Endothelial cell of umbilical vein (primary cell): ENCODE measurements around the gene TNFSF10. TPM values are rescaled to one million over a fixed set of nuclear protein-coding genes. Genes with fewer than 3 reads are reported as not detected.

Source experiments
- BruUV-seq: library from RNA; stranded (reverse); fragments of 400-500 nt; replicated peaks from 2 replicates; lab custom pipeline; 2021; lab: Mats Ljungman, UMichigan
- CTCF ChIA-PET: fragments of 300-600, 350-600 bp; sonication (Branson Sonifier 250); formaldehyde crosslinking; loops from one replicate; lab custom pipeline; 2021; ENCODE audit warnings: antibody characterized with exemption, inconsistent platforms; lab: Charles Lee
- POLR2A ChIA-PET: fragments of 300-600, 350-600 bp; sonication (Branson Sonifier 250); formaldehyde crosslinking; loops from one replicate; lab custom pipeline; 2021; ENCODE audit warnings: antibody characterized with exemption, inconsistent platforms; lab: Charles Lee
- DNase-seq: peaks from one replicate; pipeline ENCODE4 v3.0.0-alpha.2; 2011; ENCODE audit warnings: low read depth, low spot score
- FAIRE-seq: peaks from 2 replicates; lab custom pipeline; 2011; peaks lifted over from hg19 to GRCh38; lab: Jason Lieb, UNC
- H2AFZ ChIP-seq: 2 replicates; pipeline ENCODE4 v1.6.0; 2012; ENCODE audit warnings: low read depth, low read length, control low read depth, inconsistent platforms
- H3K27ac ChIP-seq: 2 replicates; pipeline ENCODE4 v1.5.1; 2011; ENCODE audit warnings: low read depth, mild to moderate bottlenecking, control low read depth, low read length, moderate library complexity; ENCODE audit not compliant: insufficient read depth
- H3K27me3 ChIP-seq, 2 experiments: 2 replicates each; pipeline versions ENCODE4 v1.6.0 to v1.6.1; 2011; ENCODE audit warnings: low read length in 2 of 2, mixed read lengths in 1 of 2; ENCODE audit not compliant: control insufficient read depth in 2 of 2, insufficient read depth in 2 of 2
- H3K36me3 ChIP-seq, 2 experiments: 2 replicates in 1 of 2; 3 replicates in 1 of 2; pipeline ENCODE4 v1.5.1; 2011; ENCODE audit warnings: low read length in 2 of 2, mild to moderate bottlenecking in 1 of 2, moderate library complexity in 1 of 2; ENCODE audit not compliant: control insufficient read depth in 2 of 2, insufficient read depth in 2 of 2; ENCODE audit errors: extremely low read depth in 1 of 2
- H3K4me1 ChIP-seq: 3 replicates; pipeline ENCODE4 v1.5.1; 2011; ENCODE audit warnings: mild to moderate bottlenecking, low read length; ENCODE audit not compliant: control insufficient read depth, insufficient read depth; ENCODE audit errors: extremely low read depth
- H3K4me2 ChIP-seq: 2 replicates; pipeline ENCODE4 v1.6.1; 2011; ENCODE audit warnings: low read length, control low read depth, mixed read lengths; ENCODE audit not compliant: insufficient read depth
- H3K4me3 ChIP-seq, 3 experiments: fragments of 200-600 bp in 1 of 3; sonication (generic), shearing (Covaris generic) in 1 of 3; replicated peaks in 1 of 3; 2 replicates each; pipeline ENCODE4 v1.5.1; 2011 to 2016; ENCODE audit warnings: control low read depth in 3 of 3, low read length in 3 of 3, mild to moderate bottlenecking in 2 of 3, inconsistent platforms in 1 of 3, low read depth in 1 of 3, moderate library complexity in 1 of 3; ENCODE audit not compliant: insufficient read depth in 1 of 3
- H3K79me2 ChIP-seq: 2 replicates; pipeline ENCODE4 v1.6.0; 2012; ENCODE audit warnings: low read length, inconsistent platforms; ENCODE audit not compliant: control insufficient read depth, insufficient read depth
- H3K9ac ChIP-seq: replicated peaks from 2 replicates; pipeline ENCODE3; 2011; ENCODE audit warnings: low read length, control low read depth; ENCODE audit not compliant: insufficient read depth; ENCODE audit errors: extremely low read depth
- H3K9me1 ChIP-seq: replicated peaks from 3 replicates; pipeline ENCODE4 v1.6.0; 2011; ENCODE audit warnings: mild to moderate bottlenecking, low read length; ENCODE audit not compliant: control insufficient read depth, insufficient read depth; ENCODE audit errors: extremely low read depth
- H3K9me3 ChIP-seq: replicated peaks from 2 replicates; pipeline ENCODE4 v1.5.1; 2012; ENCODE audit warnings: low read length, inconsistent platforms; ENCODE audit not compliant: control insufficient read depth, insufficient read depth
- H4K20me1 ChIP-seq: replicated peaks from 2 replicates; pipeline ENCODE3; 2011; ENCODE audit warnings: mild to moderate bottlenecking, low read length; ENCODE audit not compliant: control insufficient read depth, insufficient read depth; ENCODE audit errors: extremely low read depth
- EZH2 ChIP-seq: IDR thresholded peaks from 2 replicates; pipeline ENCODE4 v1.6.1; 2012; ENCODE audit warnings: borderline replicate concordance, low read depth, mild to moderate bottlenecking, moderate library complexity, low read length, inconsistent platforms; ENCODE audit not compliant: severe bottlenecking
- FOS ChIP-seq: IDR thresholded peaks from 2 replicates; pipeline ENCODE4 v1.6.1; 2011; ENCODE audit warnings: mild to moderate bottlenecking, low read length, moderate library complexity, borderline replicate concordance; ENCODE audit not compliant: insufficient read depth
- GATA2 ChIP-seq: IDR thresholded peaks from 2 replicates; pipeline ENCODE4 v1.7.0; 2011; ENCODE audit warnings: low read depth, mild to moderate bottlenecking, moderate library complexity, mixed read lengths, low read length; ENCODE audit not compliant: insufficient read length, insufficient read depth
- JUN ChIP-seq: IDR thresholded peaks from 2 replicates; pipeline ENCODE4 v1.6.1; 2011; ENCODE audit warnings: borderline replicate concordance, low read depth; ENCODE audit not compliant: insufficient read length, insufficient read depth
- MAX ChIP-seq: IDR thresholded peaks from 2 replicates; pipeline ENCODE4 v1.6.1; 2011; ENCODE audit not compliant: insufficient read depth, insufficient read length
- MYC ChIP-seq: IDR thresholded peaks from one replicate; pipeline ENCODE4 v1.6.1; 2011; ENCODE audit warnings: mild to moderate bottlenecking, low read depth, low read length
- POLR2A ChIP-seq: IDR thresholded peaks from 2 replicates; pipeline ENCODE4 v1.6.1; 2012; ENCODE audit warnings: low read depth, mild to moderate bottlenecking, control low read depth, low read length
- POLR2AphosphoS5 ChIP-seq: IDR thresholded peaks from 2 replicates; pipeline ENCODE4 v1.6.1; 2012; ENCODE audit warnings: low read depth, mild to moderate bottlenecking, control low read depth, low read length, moderate library complexity; ENCODE audit not compliant: insufficient read depth
- dilution Hi-C: fragments of 300-500 bp; cut with MboI; formaldehyde crosslinking; loops from one replicate; pipeline ENCODE4 v1.15.0; 2019; ENCODE audit warnings: low sequenced_read_pairs; ENCODE audit not compliant: extremely low pct_ligation_motif_present
- intact Hi-C: fragments of 100-400 bp; cut with micrococcal nuclease; formaldehyde crosslinking; loops from one replicate; pipeline ENCODE4 v1.10.0; 2022
- polyA plus RNA-seq, 4 experiments: library from polyadenylated mRNA; depleted of rRNA in 3 of 4; stranded (reverse) in 3 of 4; unstranded in 1 of 4; fragments of >200 nt; gene quantifications; 2 replicates each; pipeline versions ENCODE4 v1.2.1 to v1.2.3, GENCODE V29; 2011 to 2012; ENCODE audit warnings: missing spikeins in 1 of 4
- total RNA-seq: library from RNA; stranded (reverse); gene quantifications from 2 replicates; pipeline ENCODE4 v1.2.3, GENCODE V29; 2021
- TF ChIP-seq, protein P1 (sequence below), 2 donors: IDR thresholded peaks; 1 replicate in 1 of 2; 2 replicates in 1 of 2; pipeline ENCODE4 v1.5.1; 2011; ENCODE audit warnings: low read length in 2 of 2, mild to moderate bottlenecking in 2 of 2, moderate library complexity in 2 of 2, control low read depth in 1 of 2, inconsistent platforms in 1 of 2, low read depth in 1 of 2; ENCODE audit not compliant: insufficient read depth in 1 of 2; ENCODE audit errors: extremely low read depth in 1 of 2

Gene TNFSF10
- total and polyA plus RNA-seq, 2 donors (not counting 3 experiments of a cell fraction or from before 2014, with no cell fraction given), result 31.2 to 55.0 TPM

DNA sequence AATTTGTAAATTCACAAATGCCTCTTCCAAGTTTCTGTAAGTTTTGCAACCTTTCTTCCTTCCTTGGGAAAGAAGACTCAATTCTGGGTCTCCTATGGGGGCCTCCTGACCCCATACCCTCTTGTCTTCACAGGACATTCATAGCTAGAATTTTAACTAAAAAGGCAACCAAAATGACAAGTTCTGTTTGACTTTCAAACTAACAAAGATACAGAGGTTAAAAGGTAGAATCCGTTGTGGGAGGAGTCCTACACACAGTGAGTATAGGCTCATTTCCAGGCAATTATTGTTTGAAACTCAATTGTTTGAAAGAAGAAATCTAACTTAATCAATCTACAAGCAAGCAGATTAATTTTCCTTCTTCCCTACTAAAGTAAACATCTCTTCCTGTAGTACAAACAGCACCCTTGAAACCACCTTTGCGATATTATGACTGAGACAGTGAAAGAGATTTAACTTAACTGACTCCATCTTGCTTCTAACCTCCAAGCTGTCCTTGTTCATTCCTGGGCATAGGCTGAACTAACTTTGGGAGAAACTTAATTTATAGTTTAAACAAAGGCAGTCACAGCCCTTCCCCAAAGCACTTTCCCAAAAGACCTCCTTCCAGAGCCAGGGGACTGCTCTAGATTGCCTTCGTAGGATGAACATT, 14.4 kb upstream of the TNFSF10 start:
- Histone ChIP-seq H3K27me3 (no peaks in the 10 kb centered on the region), H3K9me3 (no peaks in the 10 kb centered on the region), H3K79me2 (no peaks in the 10 kb centered on the region), H2AFZ (no peak overlapping the region), H3K9ac (no peak overlapping the region), H3K9me1 (no peaks in the 10 kb centered on the region), H3K36me3 (no peaks in the 10 kb centered on the region), H3K27ac (no peak overlapping the region), H3K4me1 (peaks cover 14% of the 10 kb centered on the region), H3K4me2 (no peak overlapping the region), H3K4me3 (no peak overlapping the region), H4K20me1 (no peaks in the 10 kb centered on the region)
- dilution Hi-C loops (no loop called here), intact Hi-C loops (loop anchor here (2.0 kb wide), 1 partner anchor 15 kb away; the partner anchor contains the start of gene TNFSF10)
- POLR2A ChIA-PET, result no interaction called here
- CTCF ChIA-PET, result no interaction called here
- TF ChIP-seq MYC, result no peak
- no peak for TF ChIP-seq MAX
- no peak for TF ChIP-seq POLR2AphosphoS5
- TF ChIP-seq EZH2, result no peak
- TF ChIP-seq POLR2A, result no peak
- no peak for TF ChIP-seq GATA2
- no peak for TF ChIP-seq JUN
- TF ChIP-seq, protein P1, sequence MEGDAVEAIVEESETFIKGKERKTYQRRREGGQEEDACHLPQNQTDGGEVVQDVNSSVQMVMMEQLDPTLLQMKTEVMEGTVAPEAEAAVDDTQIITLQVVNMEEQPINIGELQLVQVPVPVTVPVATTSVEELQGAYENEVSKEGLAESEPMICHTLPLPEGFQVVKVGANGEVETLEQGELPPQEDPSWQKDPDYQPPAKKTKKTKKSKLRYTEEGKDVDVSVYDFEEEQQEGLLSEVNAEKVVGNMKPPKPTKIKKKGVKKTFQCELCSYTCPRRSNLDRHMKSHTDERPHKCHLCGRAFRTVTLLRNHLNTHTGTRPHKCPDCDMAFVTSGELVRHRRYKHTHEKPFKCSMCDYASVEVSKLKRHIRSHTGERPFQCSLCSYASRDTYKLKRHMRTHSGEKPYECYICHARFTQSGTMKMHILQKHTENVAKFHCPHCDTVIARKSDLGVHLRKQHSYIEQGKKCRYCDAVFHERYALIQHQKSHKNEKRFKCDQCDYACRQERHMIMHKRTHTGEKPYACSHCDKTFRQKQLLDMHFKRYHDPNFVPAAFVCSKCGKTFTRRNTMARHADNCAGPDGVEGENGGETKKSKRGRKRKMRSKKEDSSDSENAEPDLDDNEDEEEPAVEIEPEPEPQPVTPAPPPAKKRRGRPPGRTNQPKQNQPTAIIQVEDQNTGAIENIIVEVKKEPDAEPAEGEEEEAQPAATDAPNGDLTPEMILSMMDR (IDR thresholded peaks at IDR 0.05; ENCODE audit: extremely low read depth in 1 of 2, insufficient read depth in 1 of 2, low read depth in 1 of 2, low read length in 2 of 2), result no peak
- no peak for TF ChIP-seq FOS
- BruUV-seq, result no TSS peak
- no peak for FAIRE-seq
- no peak for DNase-seq
